ENCODE results near the gene OCA2. TPM values are rescaled to one million over a fixed set of nuclear protein-coding genes. Genes with fewer than 3 reads are reported as not detected.

The OCA2 gene
- total RNA-seq, 1 experiment from 2014 or later: 0.09 TPM

DNA sequence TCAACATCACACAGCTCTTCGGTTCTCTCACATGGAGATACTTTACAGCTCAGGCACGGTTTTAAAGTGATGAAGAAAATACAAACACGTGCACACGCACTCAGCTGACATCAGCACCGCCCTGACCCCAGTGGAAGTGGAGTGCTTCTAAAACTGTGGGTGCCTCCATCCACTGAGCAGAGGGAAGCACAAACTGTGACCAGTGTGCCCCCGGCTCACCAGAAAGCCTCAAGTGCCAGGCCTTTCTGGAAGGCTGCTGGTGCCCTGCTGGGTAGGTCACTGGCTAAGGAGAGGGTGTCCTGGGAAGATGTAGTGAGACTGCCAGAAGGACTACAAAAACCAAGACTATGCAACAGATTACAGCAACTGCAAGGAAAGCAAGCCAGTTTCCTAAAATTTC, 78.5 kb downstream of the OCA2 start:
- ChIA-PET POLR2A (ENCODE audit: low non-redundant PET) (no interaction called here), CTCF (interaction anchor here (0.7 kb wide), 1 partner anchor 27 kb away, joined by 7 read pairs; no protein-coding TSS in a partner anchor)
- Histone ChIP-seq H3K36me3 (ENCODE audit: insufficient read depth, low read length, poor library complexity, severe bottlenecking) (no peaks in the 10 kb centered on the region), H3K27me3 (replicated peaks; ENCODE audit: insufficient read depth, low read depth, low read length, poor library complexity) (no peaks in the 10 kb centered on the region), H3K27ac (ENCODE audit: low read depth, low read length, poor library complexity, severe bottlenecking) (no peak overlapping the region), H3K4me1 (ENCODE audit: insufficient read depth, low read length, poor library complexity, severe bottlenecking) (no peaks in the 10 kb centered on the region), H3K9me3 (ENCODE audit: low read depth, low read length, poor library complexity, severe bottlenecking) (no peaks in the 10 kb centered on the region), H3K4me3 (ENCODE audit: low read depth, low read length, poor library complexity, severe bottlenecking) (no peak overlapping the region)
- DNase-seq (ENCODE audit: low spot score): no peak
- TF ChIP-seq, protein P1, sequence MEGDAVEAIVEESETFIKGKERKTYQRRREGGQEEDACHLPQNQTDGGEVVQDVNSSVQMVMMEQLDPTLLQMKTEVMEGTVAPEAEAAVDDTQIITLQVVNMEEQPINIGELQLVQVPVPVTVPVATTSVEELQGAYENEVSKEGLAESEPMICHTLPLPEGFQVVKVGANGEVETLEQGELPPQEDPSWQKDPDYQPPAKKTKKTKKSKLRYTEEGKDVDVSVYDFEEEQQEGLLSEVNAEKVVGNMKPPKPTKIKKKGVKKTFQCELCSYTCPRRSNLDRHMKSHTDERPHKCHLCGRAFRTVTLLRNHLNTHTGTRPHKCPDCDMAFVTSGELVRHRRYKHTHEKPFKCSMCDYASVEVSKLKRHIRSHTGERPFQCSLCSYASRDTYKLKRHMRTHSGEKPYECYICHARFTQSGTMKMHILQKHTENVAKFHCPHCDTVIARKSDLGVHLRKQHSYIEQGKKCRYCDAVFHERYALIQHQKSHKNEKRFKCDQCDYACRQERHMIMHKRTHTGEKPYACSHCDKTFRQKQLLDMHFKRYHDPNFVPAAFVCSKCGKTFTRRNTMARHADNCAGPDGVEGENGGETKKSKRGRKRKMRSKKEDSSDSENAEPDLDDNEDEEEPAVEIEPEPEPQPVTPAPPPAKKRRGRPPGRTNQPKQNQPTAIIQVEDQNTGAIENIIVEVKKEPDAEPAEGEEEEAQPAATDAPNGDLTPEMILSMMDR (conservative IDR thresholded peaks at IDR 0.05; ENCODE audit: low read depth, low read length): no peak
- TF ChIP-seq EZH2 (IDR thresholded peaks at IDR 0.05; ENCODE audit: borderline replicate concordance, low read depth, low read length, poor library complexity, severe bottlenecking): no peak
- no TSS peak for BruUV-seq (replicated peaks)
- intact Hi-C loops (cut with micrococcal nuclease; ENCODE audit: unreplicated experiment): no loop called here

DNA sequence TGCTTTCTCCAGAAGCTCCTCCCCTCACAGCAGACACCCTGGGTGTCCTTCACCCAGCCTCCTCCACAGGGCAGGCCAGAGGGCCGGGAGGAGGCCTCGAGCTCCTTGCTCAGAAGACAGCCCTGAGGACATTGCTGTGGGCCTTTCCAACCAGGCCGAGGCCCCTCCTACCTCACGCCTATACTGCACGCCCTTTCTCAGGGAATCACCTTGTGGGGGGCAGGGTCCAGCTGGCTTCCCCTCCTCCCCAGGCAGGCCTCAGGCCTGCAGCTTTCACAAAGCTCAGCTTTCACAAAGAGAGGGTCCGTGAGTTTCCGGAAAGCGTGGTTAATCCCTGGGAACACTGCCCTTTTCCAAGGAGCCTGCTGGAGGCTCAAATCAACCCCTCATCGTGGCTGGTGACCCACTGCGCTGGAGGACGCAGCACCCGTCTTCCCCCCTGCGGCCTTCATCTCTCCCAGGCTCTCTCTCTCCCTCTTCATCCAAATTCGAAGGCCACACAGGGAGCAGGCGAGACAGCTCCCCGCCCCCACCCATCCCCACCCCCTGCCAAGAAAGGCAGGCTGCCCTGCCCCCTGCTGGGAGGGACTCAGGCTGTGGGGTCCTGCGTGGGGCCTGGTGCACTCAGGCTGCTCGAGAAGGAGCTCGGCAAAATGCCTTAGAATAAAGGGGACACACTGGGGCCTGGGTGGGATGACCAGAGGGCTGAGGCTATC, 79.4 kb downstream of the OCA2 start:
- CTCF ChIA-PET: interaction anchor here (0.7 kb wide), 1 partner anchor 26 kb away, joined by 7 read pairs; no protein-coding TSS in a partner anchor
- no peak for DNase-seq (ENCODE audit: low spot score)
- Histone ChIP-seq H3K9me3 (ENCODE audit: low read depth, low read length, poor library complexity, severe bottlenecking) (no peaks in the 10 kb centered on the region), H3K36me3 (ENCODE audit: insufficient read depth, low read length, poor library complexity, severe bottlenecking) (no peaks in the 10 kb centered on the region), H3K27ac (ENCODE audit: low read depth, low read length, poor library complexity, severe bottlenecking) (no peak overlapping the region), H3K4me3 (ENCODE audit: low read depth, low read length, poor library complexity, severe bottlenecking) (no peak overlapping the region), H3K4me1 (ENCODE audit: insufficient read depth, low read length, poor library complexity, severe bottlenecking) (no peaks in the 10 kb centered on the region), H3K27me3 (replicated peaks; ENCODE audit: insufficient read depth, low read depth, low read length, poor library complexity) (no peaks in the 10 kb centered on the region)
- POLR2A ChIA-PET (ENCODE audit: low non-redundant PET): no interaction called here
- intact Hi-C loops (cut with micrococcal nuclease; ENCODE audit: unreplicated experiment): no loop called here
- TF ChIP-seq, protein P1 (conservative IDR thresholded peaks at IDR 0.05; ENCODE audit: low read depth, low read length): no peak
- no peak for TF ChIP-seq EZH2 (IDR thresholded peaks at IDR 0.05; ENCODE audit: borderline replicate concordance, low read depth, low read length, poor library complexity, severe bottlenecking)
- BruUV-seq (replicated peaks): no TSS peak

DNA sequence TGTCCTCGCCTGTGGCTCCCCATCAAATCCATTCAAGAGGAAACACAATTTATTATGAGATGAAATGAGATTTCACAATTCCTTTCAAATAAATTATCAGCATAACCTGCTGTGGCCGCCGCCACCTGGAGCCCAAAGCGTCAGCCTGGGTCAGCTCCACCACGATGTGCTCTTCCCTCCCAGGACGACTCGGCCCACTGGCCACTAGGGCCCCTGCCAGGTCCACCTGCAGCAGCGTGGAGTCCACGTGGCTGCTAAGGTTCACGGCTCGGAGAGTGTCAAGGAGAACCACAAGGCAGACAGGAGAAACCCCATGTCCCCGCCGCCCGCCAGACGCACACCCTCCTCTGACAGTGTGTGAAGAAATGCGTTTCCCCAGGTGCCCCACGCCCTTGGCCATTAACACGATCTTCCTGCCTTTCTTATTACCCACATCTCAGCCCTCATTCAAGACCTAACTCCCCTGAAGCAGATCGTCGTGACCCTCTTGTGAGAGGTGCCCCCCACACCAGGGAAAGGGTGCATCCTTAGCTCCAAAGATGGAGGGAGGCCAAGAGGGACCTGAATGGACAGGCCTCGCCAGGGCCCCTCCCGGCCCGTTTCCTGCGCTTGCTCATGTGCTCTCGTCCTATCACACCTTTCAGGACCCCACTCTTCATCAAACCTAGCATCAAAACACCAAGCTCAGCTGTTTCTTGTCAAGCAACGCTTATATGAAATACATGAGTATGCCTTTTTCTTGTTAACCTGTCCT, 80.6 kb downstream of the OCA2 start:
- Histone ChIP-seq H3K36me3 (ENCODE audit: insufficient read depth, low read length, poor library complexity, severe bottlenecking) (no peaks in the 10 kb centered on the region), H3K9me3 (ENCODE audit: low read depth, low read length, poor library complexity, severe bottlenecking) (no peaks in the 10 kb centered on the region), H3K27me3 (replicated peaks; ENCODE audit: insufficient read depth, low read depth, low read length, poor library complexity) (no peaks in the 10 kb centered on the region), H3K4me1 (ENCODE audit: insufficient read depth, low read length, poor library complexity, severe bottlenecking) (no peaks in the 10 kb centered on the region), H3K4me3 (ENCODE audit: low read depth, low read length, poor library complexity, severe bottlenecking) (no peak overlapping the region), H3K27ac (ENCODE audit: low read depth, low read length, poor library complexity, severe bottlenecking) (no peak overlapping the region)
- intact Hi-C loops (cut with micrococcal nuclease; ENCODE audit: unreplicated experiment): no loop called here
- ChIA-PET POLR2A (ENCODE audit: low non-redundant PET) (no interaction called here), CTCF (no interaction called here)
- DNase-seq (ENCODE audit: low spot score): no peak
- BruUV-seq (replicated peaks): no TSS peak
- TF ChIP-seq, protein P1 (conservative IDR thresholded peaks at IDR 0.05; ENCODE audit: low read depth, low read length): no peak
- TF ChIP-seq EZH2 (IDR thresholded peaks at IDR 0.05; ENCODE audit: borderline replicate concordance, low read depth, low read length, poor library complexity, severe bottlenecking): no peak
